NB4 (cell line): ENCODE results near the gene FADS3.

Source experiments
- POLR2A ChIP-seq: IDR thresholded peaks from 2 replicates; pipeline ENCODE4 v1.6.1; 2011; ENCODE audit warnings: mild to moderate bottlenecking; ENCODE audit not compliant: insufficient read length; ENCODE audit errors: extremely low read depth
- TF ChIP-seq, protein P1 (sequence below): IDR thresholded peaks from one replicate; pipeline ENCODE4 v1.5.1; 2012; ENCODE audit warnings: low read depth, low read length

DNA sequence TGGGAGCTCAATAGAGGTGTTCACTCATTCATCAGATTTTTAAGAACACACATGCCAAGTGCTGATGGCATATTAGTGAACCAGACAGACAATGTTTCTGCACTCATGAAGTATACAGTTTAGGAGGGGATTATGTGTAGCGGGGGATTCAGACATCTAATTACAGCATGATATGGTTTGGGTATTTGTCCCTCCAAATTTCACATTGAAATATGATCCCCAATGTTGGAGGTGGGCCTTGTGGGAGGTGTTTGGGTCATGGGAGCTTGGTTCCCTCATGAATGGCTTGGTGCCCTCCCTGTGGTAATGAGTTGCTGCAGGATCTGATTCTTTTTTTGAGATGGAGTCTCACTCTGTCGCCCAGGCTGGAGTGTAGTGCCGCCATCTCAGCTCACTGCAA lies 34.9 kb upstream of the FADS3 start:
- TF ChIP-seq, protein P1, sequence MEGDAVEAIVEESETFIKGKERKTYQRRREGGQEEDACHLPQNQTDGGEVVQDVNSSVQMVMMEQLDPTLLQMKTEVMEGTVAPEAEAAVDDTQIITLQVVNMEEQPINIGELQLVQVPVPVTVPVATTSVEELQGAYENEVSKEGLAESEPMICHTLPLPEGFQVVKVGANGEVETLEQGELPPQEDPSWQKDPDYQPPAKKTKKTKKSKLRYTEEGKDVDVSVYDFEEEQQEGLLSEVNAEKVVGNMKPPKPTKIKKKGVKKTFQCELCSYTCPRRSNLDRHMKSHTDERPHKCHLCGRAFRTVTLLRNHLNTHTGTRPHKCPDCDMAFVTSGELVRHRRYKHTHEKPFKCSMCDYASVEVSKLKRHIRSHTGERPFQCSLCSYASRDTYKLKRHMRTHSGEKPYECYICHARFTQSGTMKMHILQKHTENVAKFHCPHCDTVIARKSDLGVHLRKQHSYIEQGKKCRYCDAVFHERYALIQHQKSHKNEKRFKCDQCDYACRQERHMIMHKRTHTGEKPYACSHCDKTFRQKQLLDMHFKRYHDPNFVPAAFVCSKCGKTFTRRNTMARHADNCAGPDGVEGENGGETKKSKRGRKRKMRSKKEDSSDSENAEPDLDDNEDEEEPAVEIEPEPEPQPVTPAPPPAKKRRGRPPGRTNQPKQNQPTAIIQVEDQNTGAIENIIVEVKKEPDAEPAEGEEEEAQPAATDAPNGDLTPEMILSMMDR: no peak
- TF ChIP-seq POLR2A: no peak
